Tibial nerve (tissue), 3 donors: ENCODE data around the gene KIAA1217.

Experiments
- POLR2A ChIP-seq, 2 donors: fragments of 450-650 bp; IDR thresholded peaks; one replicate each; pipeline ENCODE4 v1.6.1; 2017; ENCODE audit warnings: antibody characterized with exemption in 2 of 2, mild to moderate bottlenecking in 2 of 2, moderate library complexity in 2 of 2
- TF ChIP-seq, protein P1 (sequence below), 5 experiments: fragments of 200-600 bp in 3 of 5; fragments of 450-650 bp in 2 of 5; sonication (generic) in 3 of 5; IDR thresholded peaks; one replicate each; pipeline ENCODE4 v1.5.1; 2016 to 2019; ENCODE audit warnings: antibody characterized with exemption in 5 of 5, mild to moderate bottlenecking in 3 of 5, moderate library complexity in 2 of 5

DNA sequence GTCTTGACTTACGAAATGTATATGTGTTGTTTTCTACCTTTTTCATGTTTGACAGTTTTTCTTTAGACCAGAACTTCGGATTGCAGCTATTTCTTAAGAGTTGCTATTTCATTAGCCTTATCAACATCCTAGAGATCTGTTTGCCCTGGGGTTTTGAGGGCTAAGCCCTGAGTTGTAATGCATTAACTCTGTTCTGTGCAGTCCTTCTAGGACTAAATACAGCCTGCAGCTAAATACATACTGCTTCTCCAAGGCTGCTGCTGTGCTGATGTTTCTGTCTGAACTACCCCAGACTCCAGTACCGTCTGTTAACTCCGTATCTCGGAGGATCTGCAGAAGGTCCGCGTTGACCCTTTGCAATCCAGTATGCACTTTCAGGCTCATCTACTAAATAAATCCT is 26.5 kb downstream of the KIAA1217 start:
- TF ChIP-seq, protein P1, sequence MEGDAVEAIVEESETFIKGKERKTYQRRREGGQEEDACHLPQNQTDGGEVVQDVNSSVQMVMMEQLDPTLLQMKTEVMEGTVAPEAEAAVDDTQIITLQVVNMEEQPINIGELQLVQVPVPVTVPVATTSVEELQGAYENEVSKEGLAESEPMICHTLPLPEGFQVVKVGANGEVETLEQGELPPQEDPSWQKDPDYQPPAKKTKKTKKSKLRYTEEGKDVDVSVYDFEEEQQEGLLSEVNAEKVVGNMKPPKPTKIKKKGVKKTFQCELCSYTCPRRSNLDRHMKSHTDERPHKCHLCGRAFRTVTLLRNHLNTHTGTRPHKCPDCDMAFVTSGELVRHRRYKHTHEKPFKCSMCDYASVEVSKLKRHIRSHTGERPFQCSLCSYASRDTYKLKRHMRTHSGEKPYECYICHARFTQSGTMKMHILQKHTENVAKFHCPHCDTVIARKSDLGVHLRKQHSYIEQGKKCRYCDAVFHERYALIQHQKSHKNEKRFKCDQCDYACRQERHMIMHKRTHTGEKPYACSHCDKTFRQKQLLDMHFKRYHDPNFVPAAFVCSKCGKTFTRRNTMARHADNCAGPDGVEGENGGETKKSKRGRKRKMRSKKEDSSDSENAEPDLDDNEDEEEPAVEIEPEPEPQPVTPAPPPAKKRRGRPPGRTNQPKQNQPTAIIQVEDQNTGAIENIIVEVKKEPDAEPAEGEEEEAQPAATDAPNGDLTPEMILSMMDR (IDR thresholded peaks at IDR 0.05) = no peak
- no peak for TF ChIP-seq POLR2A (IDR thresholded peaks at IDR 0.05)
